ENCODE measurements around the gene TNFSF8.

Gene TNFSF8

DNA sequence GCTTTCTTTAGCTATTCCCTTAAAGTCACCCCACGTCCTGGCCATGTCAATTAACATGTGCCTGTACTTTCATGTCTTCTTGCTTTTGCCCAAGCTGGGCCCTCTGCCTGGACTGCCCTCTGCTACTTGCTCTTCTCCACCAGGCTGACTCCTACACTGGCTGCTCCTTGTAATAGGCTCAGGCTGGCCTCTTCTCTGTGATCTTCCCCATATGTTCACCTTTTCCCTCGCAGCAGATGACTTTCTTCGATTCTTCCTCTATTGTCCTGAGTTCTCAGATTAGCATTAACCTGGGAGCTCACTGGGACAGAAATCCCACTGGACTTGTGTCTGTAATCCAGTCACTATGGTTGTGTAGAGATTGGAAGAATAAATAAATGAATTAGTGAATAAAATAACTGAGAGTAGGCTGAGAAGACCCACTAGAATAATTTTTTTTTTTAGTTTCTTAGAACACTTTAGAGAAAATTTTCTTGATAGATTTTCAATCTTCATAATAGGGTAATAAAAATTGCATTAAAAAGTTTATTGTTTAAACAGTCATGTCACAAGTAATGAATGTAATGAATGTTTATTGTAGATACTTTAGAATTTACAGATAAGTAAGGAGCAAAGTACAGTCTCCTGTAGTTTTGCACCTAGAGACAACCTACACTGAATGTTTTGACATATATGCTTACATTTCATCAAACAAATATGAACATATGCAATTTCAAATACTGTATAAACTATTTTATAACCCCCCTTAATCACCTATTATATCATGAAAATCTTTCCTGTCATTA lies 77.1 kb downstream of the TNFSF8 start:
- 85 to 100% methylated on average over 1 to 2 of the region's 3 CpGs for WGBS, 2 experiments (ENCODE audit: insufficient coverage in 2 of 2)
- Histone ChIP-seq H3K4me3 (ENCODE audit: extremely low read depth, insufficient read depth, low read length, poor library complexity, severe bottlenecking) (no peak overlapping the region), H3K27ac (ENCODE audit: low read depth, low read length, severe bottlenecking) (no peak overlapping the region), H3K36me3 (ENCODE audit: control insufficient read depth, insufficient read depth, low read length) (no peaks in the 10 kb centered on the region), H3K4me1 (ENCODE audit: control insufficient read depth, insufficient read depth, low read length, poor library complexity, severe bottlenecking) (peaks cover 7% of the 10 kb centered on the region), H3K9me3 (ENCODE audit: control insufficient read depth, low read length) (no peaks in the 10 kb centered on the region)

DNA sequence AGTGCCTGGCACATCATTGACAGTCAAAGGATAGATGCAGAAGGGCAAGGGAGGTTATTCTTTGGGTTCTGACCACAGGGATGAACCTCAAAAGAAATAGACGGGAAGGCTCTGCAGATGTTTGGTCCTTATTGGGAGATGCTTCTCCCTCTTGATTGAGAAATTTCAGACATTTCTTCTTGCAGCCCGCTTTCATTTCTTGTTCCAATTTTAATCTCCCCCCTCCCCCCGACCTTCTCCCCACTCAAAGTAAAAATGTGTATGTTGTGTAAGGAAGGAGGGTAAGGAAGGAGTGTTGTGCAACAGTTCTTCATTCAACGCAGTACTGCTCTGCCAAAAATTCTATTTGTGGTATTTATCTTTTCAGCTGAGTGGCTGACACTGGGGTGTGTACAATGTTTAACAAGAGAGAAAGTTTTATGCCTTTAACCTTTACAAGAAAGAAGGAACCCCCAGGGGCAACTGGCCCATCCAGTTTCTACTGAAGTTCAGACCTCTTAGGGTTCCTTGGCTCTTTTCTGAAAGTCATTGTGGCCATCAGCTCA lies 78.3 kb downstream of the TNFSF8 start:
- no peaks in the 10 kb centered on the region for H3K36me3 ChIP-seq (ENCODE audit: control insufficient read depth, insufficient read depth, low read length)
- peaks cover 7% of the 10 kb centered on the region for H3K4me1 ChIP-seq (ENCODE audit: control insufficient read depth, insufficient read depth, low read length, poor library complexity, severe bottlenecking)
- no peak overlapping the region for H3K4me3 ChIP-seq (ENCODE audit: extremely low read depth, insufficient read depth, low read length, poor library complexity, severe bottlenecking)
- no peaks in the 10 kb centered on the region for H3K9me3 ChIP-seq (ENCODE audit: control insufficient read depth, low read length)
- H3K27ac ChIP-seq (ENCODE audit: low read depth, low read length, severe bottlenecking) = no peak overlapping the region
- WGBS, 2 experiments (ENCODE audit: insufficient coverage in 2 of 2) = 100% methylated on average over 1 of the region's 4 CpGs; no CpG with 5 or more reads in 1 of the 2 experiments

DNA sequence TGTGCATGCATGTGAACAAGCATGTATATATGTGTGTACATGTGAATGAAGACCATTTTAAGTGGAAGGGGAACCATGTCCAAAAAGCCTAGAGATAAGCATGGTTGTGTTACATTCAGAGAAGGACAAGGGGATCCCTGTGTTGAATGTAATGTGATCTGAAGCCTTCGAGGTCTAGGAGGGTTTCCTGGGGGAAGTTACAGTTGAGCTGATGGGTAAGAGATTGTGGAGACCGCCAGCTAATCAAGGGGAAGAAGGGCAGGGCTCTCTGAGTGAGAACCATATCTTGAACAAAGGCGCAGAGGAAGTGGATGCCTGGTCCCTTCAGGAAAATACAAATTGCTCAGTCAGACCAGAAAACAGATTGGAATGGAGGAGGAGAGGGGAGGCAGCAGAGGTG lies 79.1 kb downstream of the TNFSF8 start:
- WGBS, 2 experiments (ENCODE audit: insufficient coverage in 2 of 2) = 66 to 100% methylated on average over 1 to 2 of the region's 3 CpGs
- Histone ChIP-seq H3K4me1 (ENCODE audit: control insufficient read depth, insufficient read depth, low read length, poor library complexity, severe bottlenecking) (peaks cover 7% of the 10 kb centered on the region), H3K27ac (ENCODE audit: low read depth, low read length, severe bottlenecking) (peak overlapping the region; percentile 51), H3K4me3 (ENCODE audit: extremely low read depth, insufficient read depth, low read length, poor library complexity, severe bottlenecking) (no peak overlapping the region), H3K36me3 (ENCODE audit: control insufficient read depth, insufficient read depth, low read length) (no peaks in the 10 kb centered on the region), H3K9me3 (ENCODE audit: control insufficient read depth, low read length) (no peaks in the 10 kb centered on the region)

All from mesodermal cell (in vitro differentiated cells).